Mesendoderm (in vitro differentiated cells): ENCODE results near the gene NLGN1.

Experiments
- DNase-seq: peaks from one replicate; pipeline ENCODE4 v3.0.0; 2013
- H2AK5ac ChIP-seq: 2 replicates; pipeline ENCODE4 v1.6.1; 2013; ENCODE audit warnings: low read length, inconsistent platforms
- H2BK120ac ChIP-seq: 2 replicates; pipeline ENCODE4 v1.6.1; 2013; ENCODE audit warnings: low read depth, mild to moderate bottlenecking, low read length, moderate library complexity, mixed read lengths
- H2BK15ac ChIP-seq: replicated peaks from 2 replicates; pipeline ENCODE4 v1.6.1; 2013; ENCODE audit warnings: low read depth, mild to moderate bottlenecking, moderate library complexity
- H2BK5ac ChIP-seq: 2 replicates; pipeline ENCODE4 v1.6.1; 2013; ENCODE audit warnings: low read length, inconsistent platforms
- H3K18ac ChIP-seq: 2 replicates; pipeline ENCODE4 v1.6.1; 2013; ENCODE audit warnings: mild to moderate bottlenecking, low read length, mixed read lengths
- H3K23ac ChIP-seq: one replicate; pipeline ENCODE4 v1.6.1; 2013; ENCODE audit warnings: low read length
- H3K27ac ChIP-seq: 2 replicates; pipeline ENCODE4 v1.5.1; 2013; ENCODE audit warnings: low read depth, mild to moderate bottlenecking, inconsistent platforms, low read length, moderate library complexity
- H3K27me3 ChIP-seq: 2 replicates; pipeline ENCODE4 v1.6.1; 2013; ENCODE audit warnings: low read length, control low read depth, mild to moderate bottlenecking, inconsistent platforms; ENCODE audit not compliant: insufficient read depth, poor library complexity
- H3K36me3 ChIP-seq: 2 replicates; pipeline ENCODE4 v1.6.1; 2013; ENCODE audit warnings: low read length, inconsistent platforms; ENCODE audit not compliant: control insufficient read depth, insufficient read depth
- H3K4ac ChIP-seq: one replicate; pipeline ENCODE4 v1.6.1; 2013; ENCODE audit warnings: low read depth, mild to moderate bottlenecking, low read length, moderate library complexity
- H3K4me1 ChIP-seq: 2 replicates; pipeline ENCODE4 v1.6.1; 2013; ENCODE audit warnings: low read depth, low read length, inconsistent platforms; ENCODE audit not compliant: control insufficient read depth
- H3K4me2 ChIP-seq: 2 replicates; pipeline ENCODE4 v1.6.1; 2013; ENCODE audit warnings: low read length
- H3K4me3 ChIP-seq: 2 replicates; pipeline ENCODE4 v1.5.1; 2013; ENCODE audit warnings: mild to moderate bottlenecking, low read length
- H3K56ac ChIP-seq: one replicate; pipeline ENCODE4 v1.6.1; 2013; ENCODE audit warnings: low read length
- H3K79me1 ChIP-seq: 2 replicates; pipeline ENCODE4 v1.6.1; 2013; ENCODE audit warnings: low read length, inconsistent platforms
- H3K79me2 ChIP-seq: 2 replicates; pipeline ENCODE4 v1.6.1; 2013; ENCODE audit warnings: mild to moderate bottlenecking, low read length; ENCODE audit not compliant: control insufficient read depth, insufficient read depth
- H3K9ac ChIP-seq: 2 replicates; pipeline ENCODE4 v1.6.1; 2013; ENCODE audit warnings: low read length, inconsistent platforms
- H4K5ac ChIP-seq: one replicate; pipeline ENCODE4 v1.6.1; 2013; ENCODE audit warnings: low read length
- H4K8ac ChIP-seq: one replicate; pipeline ENCODE4 v1.6.1; 2013; ENCODE audit warnings: low read depth, mild to moderate bottlenecking, control low read depth, low read length, moderate library complexity
- whole genome bisulfite sequencing: extraction: QIAGEN DNeasy Blood & Tissue Kit; methylation state at CpG from one replicate; pipeline ENCODE4 v1.1.7; 2013; ENCODE audit warnings: low lambda C conversion rate, missing lambda C conversion rate; ENCODE audit not compliant: insufficient coverage; ENCODE audit errors: extremely low coverage; 5-methylcytosine and 5-hydroxymethylcytosine counted together

Gene NLGN1

GRCh38 chr3:174268061-174268460 lies 870.5 kb downstream of the NLGN1 start:
- DNase-seq: no peak
- no peak overlapping the region for H4K8ac ChIP-seq
- no peak overlapping the region for H3K4me3 ChIP-seq
- H3K4ac ChIP-seq: no peak overlapping the region
- no peaks in the 10 kb centered on the region for H3K79me2 ChIP-seq
- no CpG with 5 or more reads among the region's 5 CpGs for WGBS
- H2AK5ac ChIP-seq: no peak overlapping the region
- H3K23ac ChIP-seq: no peak overlapping the region
- H2BK15ac ChIP-seq: no peak overlapping the region
- no peaks in the 10 kb centered on the region for H3K36me3 ChIP-seq
- no peak overlapping the region for H2BK5ac ChIP-seq
- no peaks in the 10 kb centered on the region for H3K4me1 ChIP-seq
- H3K79me1 ChIP-seq: no peaks in the 10 kb centered on the region
- H4K5ac ChIP-seq: no peak overlapping the region
- no peak overlapping the region for H3K27ac ChIP-seq
- no peak overlapping the region for H3K18ac ChIP-seq
- H3K9ac ChIP-seq: no peak overlapping the region
- H3K27me3 ChIP-seq: no peaks in the 10 kb centered on the region
- H2BK120ac ChIP-seq: no peak overlapping the region
- no peak overlapping the region for H3K56ac ChIP-seq
- H3K4me2 ChIP-seq: no peak overlapping the region

- Histone ChIP-seq H3K18ac (no peak overlapping the region), H2BK5ac (no peak overlapping the region), H3K23ac (no peak overlapping the region), H3K79me2 (no peaks in the 10 kb centered on the region), H4K5ac (no peak overlapping the region), H2AK5ac (no peak overlapping the region), H3K4me3 (no peak overlapping the region), H3K4me1 (no peaks in the 10 kb centered on the region), H3K36me3 (no peaks in the 10 kb centered on the region), H3K9ac (no peak overlapping the region), H3K79me1 (no peaks in the 10 kb centered on the region), H2BK15ac (no peak overlapping the region), H3K56ac (no peak overlapping the region), H3K27me3 (no peaks in the 10 kb centered on the region), H2BK120ac (no peak overlapping the region), H4K8ac (no peak overlapping the region), H3K4me2 (no peak overlapping the region), H3K4ac (no peak overlapping the region), H3K27ac (no peak overlapping the region)
- DNase-seq: no peak
- WGBS: no CpG with 5 or more reads among the region's 3 CpGs
These were observed 871.0 kb downstream of the NLGN1 start for GRCh38 chr3:174268586-174268985.

GRCh38 chr3:174270841-174271240 lies 873.3 kb downstream of the NLGN1 start:
- Histone ChIP-seq H2BK5ac (no peak overlapping the region), H4K8ac (no peak overlapping the region), H3K27ac (no peak overlapping the region), H3K18ac (no peak overlapping the region), H2AK5ac (no peak overlapping the region), H3K4me1 (no peaks in the 10 kb centered on the region), H3K79me1 (no peaks in the 10 kb centered on the region), H2BK120ac (no peak overlapping the region), H3K4me3 (no peak overlapping the region), H3K9ac (no peak overlapping the region), H3K27me3 (no peaks in the 10 kb centered on the region), H3K4ac (no peak overlapping the region), H3K79me2 (no peaks in the 10 kb centered on the region), H3K23ac (no peak overlapping the region), H2BK15ac (no peak overlapping the region), H3K56ac (no peak overlapping the region), H3K36me3 (no peaks in the 10 kb centered on the region), H4K5ac (no peak overlapping the region), H3K4me2 (no peak overlapping the region)
- no peak for DNase-seq
- no CpG with 5 or more reads among the region's 2 CpGs for WGBS

GRCh38 chr3:174275336-174275735 lies 877.8 kb downstream of the NLGN1 start:
- Histone ChIP-seq H3K4ac (no peak overlapping the region), H4K8ac (no peak overlapping the region), H2AK5ac (no peak overlapping the region), H3K79me2 (no peaks in the 10 kb centered on the region), H3K36me3 (no peaks in the 10 kb centered on the region), H4K5ac (no peak overlapping the region), H3K4me3 (no peak overlapping the region), H3K9ac (no peak overlapping the region), H2BK15ac (no peak overlapping the region), H3K27me3 (no peaks in the 10 kb centered on the region), H3K23ac (no peak overlapping the region), H3K27ac (no peak overlapping the region), H3K4me1 (no peaks in the 10 kb centered on the region), H3K18ac (no peak overlapping the region), H3K56ac (no peak overlapping the region), H3K4me2 (no peak overlapping the region), H3K79me1 (no peaks in the 10 kb centered on the region), H2BK120ac (no peak overlapping the region), H2BK5ac (no peak overlapping the region)
- WGBS: no CpG with 5 or more reads among the region's 2 CpGs
- no peak for DNase-seq

- no peak for DNase-seq
- Histone ChIP-seq H3K79me2 (no peaks in the 10 kb centered on the region), H3K79me1 (no peaks in the 10 kb centered on the region), H3K18ac (no peak overlapping the region), H4K5ac (no peak overlapping the region), H3K23ac (no peak overlapping the region), H3K9ac (no peak overlapping the region), H3K4me2 (no peak overlapping the region), H4K8ac (no peak overlapping the region), H3K4ac (no peak overlapping the region), H3K36me3 (no peaks in the 10 kb centered on the region), H2BK120ac (no peak overlapping the region), H2BK15ac (no peak overlapping the region), H2AK5ac (no peak overlapping the region), H3K4me3 (no peak overlapping the region), H3K27me3 (no peaks in the 10 kb centered on the region), H3K27ac (no peak overlapping the region), H3K4me1 (no peaks in the 10 kb centered on the region), H3K56ac (no peak overlapping the region), H2BK5ac (no peak overlapping the region)
- WGBS: no CpG with 5 or more reads among the region's 3 CpGs
These were observed 879.3 kb downstream of the NLGN1 start for GRCh38 chr3:174276826-174277225.

GRCh38 chr3:174278094-174278493 lies 880.5 kb downstream of the NLGN1 start:
- H3K4me3 ChIP-seq: no peak overlapping the region
- no peak overlapping the region for H3K23ac ChIP-seq
- no peaks in the 10 kb centered on the region for H3K4me1 ChIP-seq
- H3K4me2 ChIP-seq: no peak overlapping the region
- WGBS: no CpG with 5 or more reads among the region's 1 CpG
- no peaks in the 10 kb centered on the region for H3K79me2 ChIP-seq
- H3K56ac ChIP-seq: no peak overlapping the region
- H3K9ac ChIP-seq: no peak overlapping the region
- no peaks in the 10 kb centered on the region for H3K79me1 ChIP-seq
- no peak overlapping the region for H3K4ac ChIP-seq
- H3K27me3 ChIP-seq: no peaks in the 10 kb centered on the region
- H3K18ac ChIP-seq: no peak overlapping the region
- H4K8ac ChIP-seq: no peak overlapping the region
- H3K36me3 ChIP-seq: no peaks in the 10 kb centered on the region
- DNase-seq: no peak
- H2BK15ac ChIP-seq: no peak overlapping the region
- H3K27ac ChIP-seq: no peak overlapping the region
- H2BK5ac ChIP-seq: no peak overlapping the region
- H2AK5ac ChIP-seq: no peak overlapping the region
- no peak overlapping the region for H2BK120ac ChIP-seq
- no peak overlapping the region for H4K5ac ChIP-seq
